HG03139 (cell line): ENCODE results near the gene RPL36AL.
"Not testable (repeated sequence)": the region's sequence is repeated elsewhere in the genome, so short reads cannot be mapped to it uniquely, and the experiment has no call there.

Source experiments
- ATAC-seq: cut with Tn5 transposase; IDR thresholded peaks from one replicate; pipeline ENCODE4 v1.9.1; 2021; ENCODE audit not compliant: unreplicated experiment

The RPL36AL gene

GRCh38 chr14:49619730-49620129 is 696 bp downstream of the RPL36AL start:
- no peak for ATAC-seq

- ATAC-seq = not testable (repeated sequence)
Observed at GRCh38 chr14:49619273-49619672, 1.2 kb downstream of the RPL36AL start.

DNA sequence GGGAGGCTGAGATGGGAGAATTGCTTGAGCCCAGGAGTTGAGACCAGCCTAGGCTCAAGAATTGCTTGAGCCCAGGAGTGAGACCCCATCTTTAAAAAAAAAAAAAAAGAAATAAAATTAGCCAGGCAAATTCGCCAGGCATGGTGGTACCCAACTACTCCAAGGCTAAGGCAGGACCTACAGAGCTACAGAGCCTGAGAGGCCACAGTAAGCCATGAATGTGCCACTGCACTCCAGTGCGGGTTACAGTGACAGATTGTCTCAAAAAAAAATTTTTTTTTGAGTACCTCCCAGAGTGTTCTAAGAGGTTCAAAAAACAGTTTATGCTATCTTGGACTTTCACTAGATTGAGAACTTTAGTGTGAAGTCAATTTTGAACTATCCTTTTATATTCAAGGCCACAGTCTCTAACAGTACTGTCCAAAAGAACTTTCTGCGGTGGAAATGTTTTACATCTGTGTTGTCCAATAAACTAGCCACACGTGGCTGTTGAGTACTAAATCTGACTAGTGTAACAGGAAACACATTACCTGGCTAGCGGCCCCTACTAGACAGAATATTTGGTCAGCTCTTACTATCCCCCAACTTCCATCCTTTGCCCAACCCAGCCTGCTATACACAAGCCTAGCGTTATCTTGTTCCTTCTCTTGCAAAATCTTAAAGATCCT is 2.4 kb downstream of the RPL36AL start:
- ATAC-seq = no peak

DNA sequence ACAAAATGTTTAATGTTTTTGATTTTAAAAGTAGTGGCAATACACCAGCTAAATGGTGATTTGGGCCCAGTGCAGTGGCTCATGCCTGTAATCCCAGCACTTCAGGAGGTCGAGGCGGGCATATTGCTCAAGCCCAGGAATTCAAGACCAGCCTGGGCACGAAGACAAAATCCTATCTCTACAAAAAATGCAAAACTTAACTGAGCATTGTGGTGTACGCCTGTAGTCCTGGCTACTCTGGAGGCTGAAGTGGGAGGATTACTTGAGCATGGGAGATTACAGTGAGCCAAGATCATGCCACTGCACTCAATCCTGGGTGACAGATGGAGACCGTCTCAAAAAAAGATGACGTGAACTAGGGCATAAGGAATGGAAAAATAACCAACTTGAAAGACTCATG is 4.7 kb downstream of the RPL36AL start:
- ATAC-seq = no peak

- no peak for ATAC-seq
Observed at GRCh38 chr14:49614196-49614595, 6.2 kb downstream of the RPL36AL start.

GRCh38 chr14:49612671-49613070 is 7.8 kb downstream of the RPL36AL start:
- ATAC-seq = no peak

GRCh38 chr14:49612251-49612650 is 8.2 kb downstream of the RPL36AL start:
- no peak for ATAC-seq

- ATAC-seq = no peak
Observed at GRCh38 chr14:49607583-49607982, 12.8 kb downstream of the RPL36AL start.

DNA sequence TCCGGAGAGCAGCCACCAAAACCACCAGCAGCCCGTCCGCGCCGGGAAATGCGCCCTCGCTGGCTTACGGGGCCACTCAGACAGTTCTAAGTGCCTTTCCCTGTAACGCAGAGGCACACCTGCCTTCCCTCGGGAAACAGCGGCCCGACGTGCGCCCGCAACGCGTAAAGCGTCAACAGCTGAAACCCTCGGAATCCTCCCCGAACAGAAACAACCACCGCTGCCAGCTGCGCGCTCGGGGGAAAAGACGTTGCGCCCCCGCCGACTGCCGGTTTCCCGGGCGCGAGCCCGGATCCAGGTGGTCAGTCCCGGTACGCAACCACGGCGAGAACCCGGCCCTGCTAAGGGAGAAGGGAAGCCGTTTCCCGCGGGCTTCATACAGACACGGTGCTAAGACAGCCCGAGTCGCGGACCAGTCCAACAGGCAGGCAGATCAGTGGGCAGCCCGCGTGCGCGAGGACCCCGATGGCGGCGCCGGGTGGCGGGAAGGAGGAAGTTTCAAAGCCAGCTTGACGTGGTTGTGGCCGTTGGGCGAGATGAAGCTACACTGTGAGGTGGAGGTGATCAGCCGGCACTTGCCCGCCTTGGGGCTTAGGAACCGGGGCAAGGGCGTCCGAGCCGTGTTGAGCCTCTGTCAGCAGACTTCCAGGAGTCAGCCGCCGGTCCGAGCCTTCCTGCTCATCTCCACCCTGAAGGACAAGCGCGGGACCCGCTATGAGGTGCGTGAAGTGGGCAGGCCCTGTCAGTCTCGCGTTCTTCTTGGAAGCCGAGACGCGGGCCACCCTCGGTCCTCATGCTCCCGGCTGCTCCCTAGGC is 21.7 kb downstream of the RPL36AL start, which contains the start of gene LRR1:
TSS of gene LRR1 (plus strand) at position 456 of the 816 bp plus-strand sequence. CDS start at position 537, 81 bp downstream.
- peak; percentile 39 for ATAC-seq

GRCh38 chr14:49598189-49598484 is 22.3 kb downstream of the RPL36AL start:
- ATAC-seq = no peak

- no peak for ATAC-seq
Observed at GRCh38 chr14:49594347-49595091, 25.9 kb downstream of the RPL36AL start.

- ATAC-seq = no peak
Observed at GRCh38 chr14:49593016-49593415, 27.4 kb downstream of the RPL36AL start.

GRCh38 chr14:49589387-49589786 is 31.0 kb downstream of the RPL36AL start:
- ATAC-seq = no peak

- peak; percentile 27 for ATAC-seq
Observed at GRCh38 chr14:49586673-49587460, 33.6 kb downstream of the RPL36AL start.

- ATAC-seq = peak; percentile 83
Observed at GRCh38 chr14:49585803-49586672, 34.4 kb downstream of the RPL36AL start, which contains the start of gene RPS29. RPS29 (minus strand) TSS chr14:49586380; CDS start chr14:49586346, 34 bp downstream.

GRCh38 chr14:49584981-49585640 is 35.3 kb downstream of the RPL36AL start:
- ATAC-seq = not testable (repeated sequence)

GRCh38 chr14:49584058-49584457 is 36.4 kb downstream of the RPL36AL start:
- no peak for ATAC-seq

GRCh38 chr14:49583629-49584028 is 36.8 kb downstream of the RPL36AL start:
- ATAC-seq = no peak
